ENCODE measurements around the gene TSSK6.

DNA sequence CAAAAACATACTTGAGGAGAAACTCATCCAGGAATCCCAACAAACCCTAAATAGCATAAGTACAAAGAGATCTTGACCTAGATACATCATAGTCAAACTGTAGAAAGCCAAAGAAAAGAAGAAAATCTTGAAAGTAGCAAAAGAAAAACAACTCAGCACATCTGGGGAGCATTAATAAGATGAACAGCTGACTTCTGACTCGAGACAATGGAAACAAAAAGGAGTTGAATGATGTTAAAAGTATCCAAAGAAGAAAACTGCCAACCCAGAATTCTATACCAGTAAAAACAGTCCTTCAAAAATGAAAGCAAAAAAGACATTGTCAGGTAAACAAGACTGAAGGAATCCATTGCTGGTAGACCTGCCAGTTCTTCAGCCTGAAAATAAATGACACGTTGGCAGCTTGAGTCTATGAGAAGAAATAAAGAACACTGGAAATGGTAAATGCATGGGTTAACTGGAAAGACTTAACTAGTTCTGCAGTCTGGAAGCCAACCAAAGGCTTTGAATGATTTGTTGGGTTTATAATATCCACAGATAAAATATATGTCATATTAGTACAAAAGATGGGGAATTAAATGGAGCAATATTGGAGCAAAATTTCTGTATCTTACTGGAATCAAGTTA is 46.8 kb downstream of the TSSK6 start:
- TF ChIP-seq, protein P1, sequence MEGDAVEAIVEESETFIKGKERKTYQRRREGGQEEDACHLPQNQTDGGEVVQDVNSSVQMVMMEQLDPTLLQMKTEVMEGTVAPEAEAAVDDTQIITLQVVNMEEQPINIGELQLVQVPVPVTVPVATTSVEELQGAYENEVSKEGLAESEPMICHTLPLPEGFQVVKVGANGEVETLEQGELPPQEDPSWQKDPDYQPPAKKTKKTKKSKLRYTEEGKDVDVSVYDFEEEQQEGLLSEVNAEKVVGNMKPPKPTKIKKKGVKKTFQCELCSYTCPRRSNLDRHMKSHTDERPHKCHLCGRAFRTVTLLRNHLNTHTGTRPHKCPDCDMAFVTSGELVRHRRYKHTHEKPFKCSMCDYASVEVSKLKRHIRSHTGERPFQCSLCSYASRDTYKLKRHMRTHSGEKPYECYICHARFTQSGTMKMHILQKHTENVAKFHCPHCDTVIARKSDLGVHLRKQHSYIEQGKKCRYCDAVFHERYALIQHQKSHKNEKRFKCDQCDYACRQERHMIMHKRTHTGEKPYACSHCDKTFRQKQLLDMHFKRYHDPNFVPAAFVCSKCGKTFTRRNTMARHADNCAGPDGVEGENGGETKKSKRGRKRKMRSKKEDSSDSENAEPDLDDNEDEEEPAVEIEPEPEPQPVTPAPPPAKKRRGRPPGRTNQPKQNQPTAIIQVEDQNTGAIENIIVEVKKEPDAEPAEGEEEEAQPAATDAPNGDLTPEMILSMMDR (conservative IDR thresholded peaks at IDR 0.05; ENCODE audit: low read depth, low read length) = no peak
- no peak for TF ChIP-seq FOS (IDR thresholded peaks at IDR 0.05; ENCODE audit: low read depth, low read length)
- no peak for TF ChIP-seq POLR2A (IDR thresholded peaks at IDR 0.05; ENCODE audit: low read depth, low read length)
- no peak for TF ChIP-seq NFE2L2 (IDR thresholded peaks at IDR 0.05; ENCODE audit: low read depth, low read length)
- TF ChIP-seq, protein P2, sequence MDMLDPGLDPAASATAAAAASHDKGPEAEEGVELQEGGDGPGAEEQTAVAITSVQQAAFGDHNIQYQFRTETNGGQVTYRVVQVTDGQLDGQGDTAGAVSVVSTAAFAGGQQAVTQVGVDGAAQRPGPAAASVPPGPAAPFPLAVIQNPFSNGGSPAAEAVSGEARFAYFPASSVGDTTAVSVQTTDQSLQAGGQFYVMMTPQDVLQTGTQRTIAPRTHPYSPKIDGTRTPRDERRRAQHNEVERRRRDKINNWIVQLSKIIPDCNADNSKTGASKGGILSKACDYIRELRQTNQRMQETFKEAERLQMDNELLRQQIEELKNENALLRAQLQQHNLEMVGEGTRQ (IDR thresholded peaks at IDR 0.05; ENCODE audit: low read depth, low read length) = no peak
- TF ChIP-seq SMC3 (IDR thresholded peaks at IDR 0.05; ENCODE audit: low read depth, low read length) = no peak
- no peak for TF ChIP-seq CEBPB (IDR thresholded peaks at IDR 0.05; ENCODE audit: low read depth, low read length)
- TF ChIP-seq RCOR1 (IDR thresholded peaks at IDR 0.05; ENCODE audit: insufficient replicate concordance, low read length) = no peak
- no peak for TF ChIP-seq MAZ (IDR thresholded peaks at IDR 0.05; ENCODE audit: borderline replicate concordance, low read depth, low read length)
- no peak for TF ChIP-seq MAFK (IDR thresholded peaks at IDR 0.05; ENCODE audit: low read depth, low read length)

All from IMR-90 (cell line).